ENCODE data around the gene METTL21C.

Gene METTL21C

GRCh38 chr13:102651892-102652291 lies 43.0 kb downstream of the METTL21C start:
- DNase-seq (ENCODE audit: low read depth) = no peak
- TF ChIP-seq, protein P1, sequence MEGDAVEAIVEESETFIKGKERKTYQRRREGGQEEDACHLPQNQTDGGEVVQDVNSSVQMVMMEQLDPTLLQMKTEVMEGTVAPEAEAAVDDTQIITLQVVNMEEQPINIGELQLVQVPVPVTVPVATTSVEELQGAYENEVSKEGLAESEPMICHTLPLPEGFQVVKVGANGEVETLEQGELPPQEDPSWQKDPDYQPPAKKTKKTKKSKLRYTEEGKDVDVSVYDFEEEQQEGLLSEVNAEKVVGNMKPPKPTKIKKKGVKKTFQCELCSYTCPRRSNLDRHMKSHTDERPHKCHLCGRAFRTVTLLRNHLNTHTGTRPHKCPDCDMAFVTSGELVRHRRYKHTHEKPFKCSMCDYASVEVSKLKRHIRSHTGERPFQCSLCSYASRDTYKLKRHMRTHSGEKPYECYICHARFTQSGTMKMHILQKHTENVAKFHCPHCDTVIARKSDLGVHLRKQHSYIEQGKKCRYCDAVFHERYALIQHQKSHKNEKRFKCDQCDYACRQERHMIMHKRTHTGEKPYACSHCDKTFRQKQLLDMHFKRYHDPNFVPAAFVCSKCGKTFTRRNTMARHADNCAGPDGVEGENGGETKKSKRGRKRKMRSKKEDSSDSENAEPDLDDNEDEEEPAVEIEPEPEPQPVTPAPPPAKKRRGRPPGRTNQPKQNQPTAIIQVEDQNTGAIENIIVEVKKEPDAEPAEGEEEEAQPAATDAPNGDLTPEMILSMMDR (IDR thresholded peaks at IDR 0.05; ENCODE audit: insufficient read depth, low read depth, low read length, missing control alignments) = no peak
- H3K4me3 ChIP-seq (ENCODE audit: low read depth, low read length) = no peak overlapping the region

GRCh38 chr13:102651392-102651791 lies 43.5 kb downstream of the METTL21C start:
- no peak for DNase-seq (ENCODE audit: low read depth)
- TF ChIP-seq, protein P1 (IDR thresholded peaks at IDR 0.05; ENCODE audit: insufficient read depth, low read depth, low read length, missing control alignments) = no peak
- no peak overlapping the region for H3K4me3 ChIP-seq (ENCODE audit: low read depth, low read length)

DNA sequence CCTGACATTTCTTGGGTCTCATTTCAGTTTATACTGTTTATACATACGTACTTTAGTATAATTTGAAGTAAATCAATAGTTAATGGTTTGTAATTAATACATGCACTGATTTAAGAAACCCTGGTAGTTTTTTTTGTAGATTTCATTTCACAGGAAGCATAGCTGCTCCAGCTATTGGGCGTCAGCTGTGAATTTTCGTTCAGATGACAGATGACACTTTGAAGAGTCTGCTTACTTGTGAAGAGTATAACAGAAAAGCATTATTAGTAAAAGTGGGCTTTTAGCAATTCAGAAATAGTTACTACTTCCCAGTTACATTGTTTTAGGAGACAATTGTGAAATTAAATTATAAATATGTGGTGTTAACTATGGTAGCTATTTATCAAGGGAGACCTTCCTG lies 44.4 kb downstream of the METTL21C start:
- no peak overlapping the region for H3K4me3 ChIP-seq (ENCODE audit: low read depth, low read length)
- no peak for DNase-seq (ENCODE audit: low read depth)
- TF ChIP-seq, protein P1 (IDR thresholded peaks at IDR 0.05; ENCODE audit: insufficient read depth, low read depth, low read length, missing control alignments) = no peak

DNA sequence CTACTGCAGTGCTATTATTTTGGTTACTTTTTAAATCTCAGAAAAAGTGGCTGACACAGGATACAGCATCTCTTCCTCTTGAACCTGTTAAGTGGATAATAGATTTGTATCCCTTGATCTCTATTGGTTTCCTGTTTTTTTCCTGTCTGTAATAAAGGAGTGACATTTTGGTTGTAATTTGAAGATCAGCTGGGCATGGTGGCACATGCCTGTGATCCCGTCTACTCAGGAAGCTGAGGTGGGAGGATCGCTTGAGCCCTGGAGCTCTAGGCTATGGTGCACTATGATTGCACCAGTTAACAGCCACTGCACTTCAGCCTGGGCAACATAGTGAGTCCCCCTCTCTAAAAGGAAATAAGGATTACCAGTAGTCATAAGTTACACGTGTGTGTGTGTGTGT lies 46.8 kb downstream of the METTL21C start:
- TF ChIP-seq, protein P1 (IDR thresholded peaks at IDR 0.05; ENCODE audit: insufficient read depth, low read depth, low read length, missing control alignments) = no peak
- no peak for DNase-seq (ENCODE audit: low read depth)
- no peak overlapping the region for H3K4me3 ChIP-seq (ENCODE audit: low read depth, low read length)

DNA sequence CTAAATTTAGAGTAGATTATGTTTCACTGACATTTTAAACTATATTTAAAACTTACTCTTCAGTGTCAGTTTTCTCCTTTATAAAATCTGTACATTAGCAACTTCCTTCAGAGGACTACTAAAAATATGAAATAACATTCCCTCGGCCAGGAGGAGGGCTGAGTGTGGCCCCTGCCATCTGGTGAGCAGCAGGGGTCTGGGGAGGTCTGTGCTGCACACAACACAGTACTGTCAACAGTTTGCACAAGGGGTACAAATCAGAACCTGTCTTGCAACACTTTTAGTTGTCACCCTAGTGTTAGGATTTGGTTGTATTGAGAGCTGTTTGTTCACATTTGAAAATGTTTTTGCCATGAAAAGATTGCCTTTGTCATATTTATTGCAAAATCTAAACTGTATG lies 49.1 kb downstream of the METTL21C start:
- DNase-seq (ENCODE audit: low read depth) = no peak
- TF ChIP-seq, protein P1 (IDR thresholded peaks at IDR 0.05; ENCODE audit: insufficient read depth, low read depth, low read length, missing control alignments) = no peak

DNA sequence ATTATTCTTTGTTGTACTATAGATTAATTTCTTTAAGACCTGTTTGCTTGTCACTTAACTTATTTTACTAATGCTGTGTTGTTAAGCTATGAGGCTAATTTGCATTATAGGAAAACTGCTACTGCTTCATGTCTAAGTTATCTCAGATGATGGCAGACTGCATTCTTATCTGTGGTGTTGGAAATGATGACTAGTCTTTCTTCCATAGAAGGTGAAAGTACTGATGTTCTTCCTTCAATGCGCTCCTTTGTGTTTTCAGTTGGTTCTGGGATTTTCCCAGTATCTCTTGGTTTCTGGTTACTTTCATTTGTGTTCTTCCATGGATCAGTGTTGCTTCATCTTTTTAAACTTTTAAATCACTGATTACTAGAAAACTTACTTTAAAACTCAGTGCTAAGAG lies 51.2 kb downstream of the METTL21C start:
- no peak overlapping the region for H3K4me3 ChIP-seq (ENCODE audit: low read depth, low read length)
- no peak for DNase-seq (ENCODE audit: low read depth)
- TF ChIP-seq, protein P1 (IDR thresholded peaks at IDR 0.05; ENCODE audit: insufficient read depth, low read depth, low read length, missing control alignments) = no peak

More for the DNA sequence above, 49.1 kb downstream of the METTL21C start:
- no peak overlapping the region for H3K4me3 ChIP-seq (ENCODE audit: low read depth, low read length)

- H3K4me3 ChIP-seq (ENCODE audit: low read depth, low read length) = no peak overlapping the region
- TF ChIP-seq, protein P1 (IDR thresholded peaks at IDR 0.05; ENCODE audit: insufficient read depth, low read depth, low read length, missing control alignments) = no peak
- DNase-seq (ENCODE audit: low read depth) = no peak
Observed at GRCh38 chr13:102642475-102642874, 52.4 kb downstream of the METTL21C start.

All from GM12865 (cell line).